Urinary bladder (tissue), 4 donors: Measurements from ENCODE around the gene NRF1. TPM values are rescaled to one million over a fixed set of nuclear protein-coding genes. Genes with fewer than 3 reads are reported as not detected.
A peak's percentile ranks its signal among the peaks of the same experiment; 100 is the strongest.

Experiments
- DNase-seq: peaks from one replicate; pipeline ENCODE4 v3.0.0-alpha.2; 2015; ENCODE audit errors: extremely low spot score
- H3K27ac ChIP-seq: one replicate; pipeline ENCODE4 v1.5.1; 2013; ENCODE audit warnings: low read depth, mild to moderate bottlenecking, moderate library complexity
- H3K36me3 ChIP-seq: one replicate; pipeline ENCODE4 v1.6.1; 2013; ENCODE audit warnings: mild to moderate bottlenecking, moderate library complexity; ENCODE audit not compliant: insufficient read depth
- H3K4me1 ChIP-seq: one replicate; pipeline ENCODE4 v1.6.1; 2013; ENCODE audit warnings: mild to moderate bottlenecking, moderate library complexity; ENCODE audit not compliant: insufficient read depth
- H3K4me3 ChIP-seq: one replicate; pipeline ENCODE4 v1.5.1; 2013; ENCODE audit warnings: low read depth, low read length
- WGBS: extraction: QIAGEN DNeasy Blood & Tissue Kit; methylation state at CpG from one replicate; pipeline ENCODE4 v1.1.7; 2013; 5-methylcytosine and 5-hydroxymethylcytosine counted together
- polyA plus RNA-seq: library from polyadenylated mRNA; stranded (reverse); fragments of 200-250 nt; gene quantifications from one replicate; pipeline ENCODE4 v1.2.3, GENCODE V29; 2013
- total RNA-seq: library from RNA; depleted of rRNA; stranded (reverse); fragments of >200 nt; gene quantifications from one replicate; pipeline ENCODE4 v1.2.3, GENCODE V29; 2014
- donor health status: healthy with polysubstance abuse.
- donor health status: healthy.

NRF1 gene
- total and polyA plus RNA-seq, 2 donors: 12.8 to 23.9 TPM

GRCh38 chr7:129780257-129780973 lies 168.9 kb downstream of the NRF1 start:
- under 1% methylated on average over 63 of the region's 64 CpGs for WGBS
- no peak for DNase-seq
- H3K36me3 ChIP-seq: no peaks in the 10 kb centered on the region
- no peak overlapping the region for H3K27ac ChIP-seq
- H3K4me1 ChIP-seq: peaks cover 1% of the 10 kb centered on the region
- H3K4me3 ChIP-seq: peak overlapping the region; percentile 48

GRCh38 chr7:129780974-129781927 lies 169.7 kb downstream of the NRF1 start:
- 1% methylated on average over 55 of the region's 55 CpGs for WGBS
- DNase-seq: no peak
- peaks cover 1% of the 10 kb centered on the region for H3K4me1 ChIP-seq
- H3K27ac ChIP-seq: no peak overlapping the region
- peak overlapping the region; percentile 48 for H3K4me3 ChIP-seq
- H3K36me3 ChIP-seq: no peaks in the 10 kb centered on the region

- Histone ChIP-seq H3K4me1 (peaks cover 1% of the 10 kb centered on the region), H3K4me3 (peak overlapping the region; percentile 12), H3K27ac (no peak overlapping the region), H3K36me3 (no peaks in the 10 kb centered on the region)
- DNase-seq: no peak
- 2% methylated on average over 73 of the region's 73 CpGs for WGBS
Measured at GRCh38 chr7:129781928-129782817, 170.7 kb downstream of the NRF1 start.

GRCh38 chr7:129782818-129783583 lies 171.5 kb downstream of the NRF1 start:
- Histone ChIP-seq H3K27ac (no peak overlapping the region), H3K4me1 (peaks cover 1% of the 10 kb centered on the region), H3K4me3 (no peak overlapping the region), H3K36me3 (no peaks in the 10 kb centered on the region)
- DNase-seq: no peak
- 4% methylated on average over 42 of the region's 42 CpGs for whole genome bisulfite sequencing

- no peak overlapping the region for H3K4me3 ChIP-seq
Measured at GRCh38 chr7:129783584-129783919, 172.0 kb downstream of the NRF1 start.

GRCh38 chr7:129784437-129784782 lies 172.9 kb downstream of the NRF1 start:
- DNase-seq: no peak
- no peak overlapping the region for H3K4me3 ChIP-seq
- 14% methylated on average over 25 of the region's 25 CpGs for WGBS
- peaks cover 1% of the 10 kb centered on the region for H3K4me1 ChIP-seq
- no peak overlapping the region for H3K27ac ChIP-seq
- H3K36me3 ChIP-seq: no peaks in the 10 kb centered on the region

More at GRCh38 chr7:129783584-129783919, 172.0 kb downstream of the NRF1 start:
- DNase-seq: no peak
- peaks cover 1% of the 10 kb centered on the region for H3K4me1 ChIP-seq
- no peak overlapping the region for H3K27ac ChIP-seq
- H3K36me3 ChIP-seq: no peaks in the 10 kb centered on the region
- WGBS: 10% methylated on average over 10 of the region's 10 CpGs

GRCh38 chr7:129784783-129785684 lies 173.5 kb downstream of the NRF1 start:
- Histone ChIP-seq H3K36me3 (no peaks in the 10 kb centered on the region), H3K4me1 (peaks cover 1% of the 10 kb centered on the region), H3K4me3 (peak overlapping the region; percentile 7), H3K27ac (no peak overlapping the region)
- DNase-seq: no peak
- WGBS: 4% methylated on average over 37 of the region's 37 CpGs

GRCh38 chr7:129785685-129786514 lies 174.4 kb downstream of the NRF1 start:
- no peak overlapping the region for H3K27ac ChIP-seq
- H3K4me3 ChIP-seq: peak overlapping the region; percentile 7
- no peak for DNase-seq
- no peaks in the 10 kb centered on the region for H3K36me3 ChIP-seq
- peaks cover 1% of the 10 kb centered on the region for H3K4me1 ChIP-seq
- 5% methylated on average over 44 of the region's 44 CpGs for WGBS

GRCh38 chr7:129786825-129787563 lies 175.5 kb downstream of the NRF1 start:
- WGBS: 50% methylated on average over 13 of the region's 13 CpGs
- no peaks in the 10 kb centered on the region for H3K36me3 ChIP-seq
- H3K27ac ChIP-seq: no peak overlapping the region
- DNase-seq: no peak
- no peaks in the 10 kb centered on the region for H3K4me1 ChIP-seq
- H3K4me3 ChIP-seq: no peak overlapping the region

- no peak overlapping the region for H3K27ac ChIP-seq
- no peaks in the 10 kb centered on the region for H3K36me3 ChIP-seq
- 86% methylated on average over 6 of the region's 6 CpGs for WGBS
- DNase-seq: no peak
- no peak overlapping the region for H3K4me3 ChIP-seq
- no peaks in the 10 kb centered on the region for H3K4me1 ChIP-seq
Measured at GRCh38 chr7:129789000-129789399, 177.5 kb downstream of the NRF1 start.

- Histone ChIP-seq H3K4me1 (no peaks in the 10 kb centered on the region), H3K4me3 (no peak overlapping the region), H3K36me3 (no peaks in the 10 kb centered on the region), H3K27ac (no peak overlapping the region)
- no peak for DNase-seq
- 43% methylated on average over 1 of the region's 1 CpG for WGBS
Measured at GRCh38 chr7:129789652-129790051, 178.1 kb downstream of the NRF1 start.
